ENCODE data around the gene CCL13. TPM values are rescaled to one million over a fixed set of nuclear protein-coding genes. Genes with fewer than 3 reads are reported as not detected.

Gene CCL13
- total RNA-seq, 2 experiments from 2014 or later: not detected

GRCh38 chr17:34365340-34365739, 9.1 kb downstream of the CCL13 start:
- Mint-ChIP-seq H3K4me1 (ENCODE audit: low read depth) (peaks cover 7% of the 10 kb centered on the region), H3K4me3 (no peak overlapping the region), H3K9me3 (no peaks in the 10 kb centered on the region), H3K27ac (no peak overlapping the region), H3K27me3 (peaks cover 23% of the 10 kb centered on the region), H3K36me3 (no peaks in the 10 kb centered on the region)
- ChIA-PET POLR2A (no interaction called here), CTCF (interaction anchor here (12.7 kb wide), 1 partner anchor 163 kb away, joined by 358 read pairs; no protein-coding TSS in a partner anchor)
- intact Hi-C loops (cut with micrococcal nuclease): no loop called here
- no peak for DNase-seq

- Mint-ChIP-seq H3K36me3 (no peaks in the 10 kb centered on the region), H3K27ac (no peak overlapping the region), H3K9me3 (no peaks in the 10 kb centered on the region), H3K4me1 (ENCODE audit: low read depth) (peaks cover 12% of the 10 kb centered on the region), H3K4me3 (no peak overlapping the region), H3K27me3 (peaks cover 21% of the 10 kb centered on the region)
- ChIA-PET CTCF (interaction anchor here (1.0 to 1.1 kb wide), 2 partner anchors 54 to 164 kb away, joined by 3 to 4 read pairs; no protein-coding TSS in a partner anchor), POLR2A (no interaction called here)
- no peak for DNase-seq
- intact Hi-C loops (cut with micrococcal nuclease): no loop called here
These were observed 9.7 kb downstream of the CCL13 start for GRCh38 chr17:34366010-34366409.

DNA sequence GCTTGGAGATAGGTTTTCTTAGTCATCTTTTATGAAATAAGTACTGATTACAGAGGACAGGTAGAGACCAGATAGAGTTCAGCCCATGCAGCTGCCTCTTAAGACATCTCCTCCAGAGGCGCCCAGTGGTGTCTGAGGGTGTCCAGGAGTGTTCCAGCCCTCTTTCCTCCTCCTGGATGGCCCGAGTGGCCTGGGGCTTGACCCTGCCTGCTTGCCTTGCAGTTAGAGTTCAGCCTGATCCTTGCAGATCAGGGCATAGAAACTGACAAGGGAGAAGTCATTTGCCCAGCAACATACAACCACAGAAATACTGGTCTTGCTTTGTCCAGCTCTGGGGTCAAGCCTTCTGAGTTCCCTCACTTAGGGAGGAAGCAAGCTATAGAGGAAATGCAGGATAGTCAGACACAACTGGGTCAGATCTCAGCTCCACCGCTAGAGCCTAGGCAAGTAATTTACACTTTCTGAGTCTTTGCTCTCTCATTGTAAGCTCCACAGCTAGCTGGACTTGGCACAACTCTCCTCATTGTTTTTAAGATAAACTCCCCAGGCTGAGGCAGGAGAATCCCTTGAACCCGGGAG, 10.3 kb downstream of the CCL13 start:
- Mint-ChIP-seq H3K4me1 (ENCODE audit: low read depth) (peaks cover 15% of the 10 kb centered on the region), H3K9me3 (no peaks in the 10 kb centered on the region), H3K27me3 (peaks cover 21% of the 10 kb centered on the region), H3K36me3 (no peaks in the 10 kb centered on the region), H3K27ac (no peak overlapping the region), H3K4me3 (no peak overlapping the region)
- CTCF ChIA-PET: interaction anchor here (1.0 to 1.1 kb wide), 2 partner anchors 54 to 165 kb away, joined by 3 to 4 read pairs; no protein-coding TSS in a partner anchor
- POLR2A ChIA-PET: no interaction called here
- no peak for DNase-seq
- intact Hi-C loops (cut with micrococcal nuclease): no loop called here

GRCh38 chr17:34367486-34368195, 11.4 kb downstream of the CCL13 start:
- Mint-ChIP-seq H3K36me3 (no peaks in the 10 kb centered on the region), H3K27me3 (peaks cover 18% of the 10 kb centered on the region), H3K4me3 (no peak overlapping the region), H3K4me1 (ENCODE audit: low read depth) (peaks cover 15% of the 10 kb centered on the region), H3K27ac (no peak overlapping the region), H3K9me3 (no peaks in the 10 kb centered on the region)
- POLR2A ChIA-PET: interaction anchor here (1.5 kb wide), 1 partner anchor 10 kb away, joined by 4 read pairs; no protein-coding TSS in a partner anchor
- no peak for DNase-seq
- intact Hi-C loops (cut with micrococcal nuclease): no loop called here
- CTCF ChIA-PET: interaction anchor here (3.7 kb wide), 1 partner anchor 167 kb away, joined by 15 read pairs; no protein-coding TSS in a partner anchor

DNA sequence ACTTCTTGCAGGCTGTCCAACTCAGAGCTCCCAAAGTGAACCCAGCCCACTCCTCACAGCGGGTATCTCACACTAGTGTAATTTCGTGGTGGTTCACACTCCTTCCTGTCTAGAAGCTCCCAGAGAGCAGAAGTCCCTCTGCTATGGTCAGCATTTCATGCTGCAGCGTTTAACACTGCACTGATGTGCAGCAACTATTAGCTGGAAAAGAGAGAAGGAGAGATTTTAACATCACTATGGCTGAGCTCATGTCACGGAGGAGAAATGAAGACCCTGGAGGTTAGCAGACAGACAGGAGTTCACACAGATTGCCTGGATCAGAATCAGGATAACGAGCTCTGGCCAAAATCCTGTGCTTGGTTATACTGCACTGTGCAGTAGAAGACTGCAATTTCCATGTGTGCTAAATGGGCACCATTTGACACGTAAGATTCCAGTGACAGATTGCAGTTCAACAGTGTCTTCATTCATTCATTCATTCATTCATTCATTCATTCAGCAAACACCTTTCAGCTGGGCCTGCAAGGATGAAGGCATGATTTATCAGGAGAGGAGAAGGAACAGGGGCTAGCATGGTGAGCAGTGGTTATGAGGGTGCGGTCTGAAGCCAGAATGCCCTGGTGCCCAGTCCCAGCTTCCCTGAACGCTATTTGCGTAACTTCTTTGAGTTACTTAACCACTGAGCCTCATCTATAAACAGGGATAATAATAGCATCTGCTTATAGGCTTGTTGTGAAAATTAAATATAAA, 12.1 kb downstream of the CCL13 start:
- intact Hi-C loops (cut with micrococcal nuclease): no loop called here
- Mint-ChIP-seq H3K4me1 (ENCODE audit: low read depth) (peaks cover 15% of the 10 kb centered on the region), H3K9me3 (no peaks in the 10 kb centered on the region), H3K27me3 (peaks cover 13% of the 10 kb centered on the region), H3K4me3 (no peak overlapping the region), H3K27ac (no peak overlapping the region), H3K36me3 (no peaks in the 10 kb centered on the region)
- no peak for DNase-seq
- ChIA-PET POLR2A (interaction anchor here (1.5 kb wide), 1 partner anchor 9 kb away, joined by 4 read pairs; no protein-coding TSS in a partner anchor), CTCF (interaction anchor here (0.9 to 5.7 kb wide), 3 partner anchors 7 to 168 kb away, joined by 4 to 46 read pairs (median 15); partner anchors contain the start of gene CCL1)

- Mint-ChIP-seq H3K27me3 (peaks cover 12% of the 10 kb centered on the region), H3K36me3 (no peaks in the 10 kb centered on the region), H3K27ac (no peak overlapping the region), H3K9me3 (no peaks in the 10 kb centered on the region), H3K4me3 (no peak overlapping the region), H3K4me1 (ENCODE audit: low read depth) (peaks cover 15% of the 10 kb centered on the region)
- intact Hi-C loops (cut with micrococcal nuclease): no loop called here
- ChIA-PET CTCF (interaction anchor here (0.9 to 5.7 kb wide), 3 partner anchors 8 to 168 kb away, joined by 4 to 46 read pairs (median 15); partner anchors contain the start of gene CCL1), POLR2A (interaction anchor here (1.5 kb wide), 1 partner anchor 8 kb away, joined by 4 read pairs; no protein-coding TSS in a partner anchor)
- DNase-seq: no peak
These were observed 12.7 kb downstream of the CCL13 start for GRCh38 chr17:34368946-34369500.

GRCh38 chr17:34369571-34369970, 13.3 kb downstream of the CCL13 start:
- no peak for DNase-seq
- CTCF ChIA-PET: interaction anchor here (0.6 to 5.7 kb wide), 3 partner anchors 8 to 590 kb away, joined by 3 to 46 read pairs (median 15); partner anchors contain the start of gene CCL1
- Mint-ChIP-seq H3K27ac (no peak overlapping the region), H3K9me3 (no peaks in the 10 kb centered on the region), H3K27me3 (peaks cover 12% of the 10 kb centered on the region), H3K36me3 (no peaks in the 10 kb centered on the region), H3K4me1 (ENCODE audit: low read depth) (peaks cover 15% of the 10 kb centered on the region), H3K4me3 (no peak overlapping the region)
- intact Hi-C loops (cut with micrococcal nuclease): no loop called here
- POLR2A ChIA-PET: no interaction called here

DNA sequence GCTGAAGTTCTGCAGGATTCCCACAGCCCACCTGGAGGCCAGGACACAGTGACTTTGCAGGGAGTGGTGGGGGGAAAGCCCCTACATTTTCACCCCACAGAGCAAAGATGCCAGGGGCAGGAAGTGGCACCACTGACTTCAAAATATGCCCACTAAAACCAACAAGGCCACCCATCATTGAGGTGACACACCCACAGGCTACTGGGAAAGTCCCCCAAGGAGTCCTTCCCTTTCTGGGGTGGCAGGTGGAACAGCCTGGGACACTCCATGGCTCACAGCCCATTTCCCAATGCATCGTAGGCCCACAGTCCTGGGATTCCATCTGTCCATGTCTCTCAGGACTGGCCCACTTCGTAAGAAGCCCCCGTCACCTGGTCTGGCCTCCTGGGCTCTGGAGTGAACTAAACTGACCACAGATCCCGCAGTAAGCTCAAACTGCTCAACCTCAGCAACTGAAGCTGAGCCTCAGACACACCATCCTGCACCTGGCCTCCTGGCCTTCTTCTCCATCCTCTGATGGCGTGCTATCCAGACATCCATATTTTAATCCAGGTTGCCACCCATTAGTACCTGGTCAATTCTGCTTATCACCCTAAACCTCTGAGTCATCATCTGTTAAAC, 14.2 kb downstream of the CCL13 start:
- Mint-ChIP-seq H3K27me3 (peaks cover 5% of the 10 kb centered on the region), H3K27ac (no peak overlapping the region), H3K9me3 (no peaks in the 10 kb centered on the region), H3K36me3 (no peaks in the 10 kb centered on the region), H3K4me1 (ENCODE audit: low read depth) (peaks cover 10% of the 10 kb centered on the region), H3K4me3 (no peak overlapping the region)
- DNase-seq: no peak
- intact Hi-C loops (cut with micrococcal nuclease): no loop called here
- ChIA-PET POLR2A (no interaction called here), CTCF (interaction anchor here (0.6 to 5.7 kb wide), 4 partner anchors 9 to 591 kb away, joined by 3 to 46 read pairs (median 9); partner anchors contain the start of gene CCL1)

- Mint-ChIP-seq H3K36me3 (no peaks in the 10 kb centered on the region), H3K27me3 (peaks cover 5% of the 10 kb centered on the region), H3K4me3 (no peak overlapping the region), H3K9me3 (no peaks in the 10 kb centered on the region), H3K27ac (no peak overlapping the region), H3K4me1 (ENCODE audit: low read depth) (peaks cover 7% of the 10 kb centered on the region)
- POLR2A ChIA-PET: no interaction called here
- peak; percentile 19 for DNase-seq
- CTCF ChIA-PET: interaction anchor here (0.9 to 5.7 kb wide), 3 partner anchors 10 to 170 kb away, joined by 3 to 46 read pairs (median 15); partner anchors contain the start of gene CCL1
- intact Hi-C loops (cut with micrococcal nuclease): no loop called here
These were observed 14.7 kb downstream of the CCL13 start for GRCh38 chr17:34370997-34371395.

GRCh38 chr17:34371405-34372100, 15.3 kb downstream of the CCL13 start:
- H3K27ac Mint-ChIP-seq: no peak overlapping the region
- no peaks in the 10 kb centered on the region for H3K9me3 Mint-ChIP-seq
- no peak overlapping the region for H3K4me3 Mint-ChIP-seq
- H3K27me3 Mint-ChIP-seq: peaks cover 5% of the 10 kb centered on the region
- peaks cover 7% of the 10 kb centered on the region for H3K4me1 Mint-ChIP-seq (ENCODE audit: low read depth)
- intact Hi-C loops (cut with micrococcal nuclease): no loop called here
- ChIA-PET CTCF (interaction anchor here (0.9 to 5.7 kb wide), 3 partner anchors 10 to 18 kb away, joined by 3 to 46 read pairs (median 6); partner anchors contain the start of gene CCL1), POLR2A (no interaction called here)
- DNase-seq: no peak
- H3K36me3 Mint-ChIP-seq: no peaks in the 10 kb centered on the region

DNA sequence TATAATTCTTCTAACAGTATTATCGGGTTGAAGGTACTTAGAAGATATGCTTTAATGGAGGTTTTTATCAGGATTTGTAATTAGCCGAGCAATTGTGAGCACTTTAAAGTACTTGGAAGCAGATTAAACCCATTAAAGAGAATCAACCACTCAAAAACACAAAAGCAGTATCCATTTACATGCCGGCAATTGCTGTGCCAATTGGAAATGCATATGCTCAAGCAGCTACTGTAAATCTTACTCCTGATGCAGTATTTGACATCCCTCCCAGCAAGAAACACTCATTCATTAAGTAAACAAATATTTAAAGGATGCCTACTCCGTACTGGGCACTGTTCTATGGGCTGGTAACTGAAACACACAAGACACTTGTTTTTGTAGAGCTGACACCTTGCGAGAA, 18.2 kb downstream of the CCL13 start:
- peaks cover 11% of the 10 kb centered on the region for H3K27me3 Mint-ChIP-seq
- H3K36me3 Mint-ChIP-seq: no peaks in the 10 kb centered on the region
- H3K4me3 Mint-ChIP-seq: no peak overlapping the region
- POLR2A ChIA-PET: no interaction called here
- intact Hi-C loops (cut with micrococcal nuclease): no loop called here
- H3K9me3 Mint-ChIP-seq: no peaks in the 10 kb centered on the region
- H3K4me1 Mint-ChIP-seq (ENCODE audit: low read depth): peaks cover 26% of the 10 kb centered on the region
- CTCF ChIA-PET: interaction anchor here (1.0 kb wide), 1 partner anchor 12 kb away, joined by 5 read pairs; no protein-coding TSS in a partner anchor
- DNase-seq: no peak
- H3K27ac Mint-ChIP-seq: no peak overlapping the region

Measured in activated CD4-positive, alpha-beta memory T cell treated with anti-CD3 and anti-CD28 coated beads for 36 hours (primary cell).